WTC11 (cell line): ENCODE results near the gene SMG7. TPM values are rescaled to one million over a fixed set of nuclear protein-coding genes. Genes with fewer than 3 reads are reported as not detected.
"Not testable (repeated sequence)": the region's sequence is repeated elsewhere in the genome, so short reads cannot be mapped to it uniquely, and the experiment has no call there.

Source experiments
- ATAC-seq: fragments of 200-7000 bp; cut with Tn5 transposase; 2 replicates; pipeline ENCODE4 v1.10.0; 2021; ENCODE audit warnings: mild to moderate bottlenecking, moderate library complexity
- CTCF ChIA-PET: fragments of 300-600 bp; sonication (Branson Sonifier 250); formaldehyde crosslinking; loops from one replicate; lab custom pipeline; 2021; ENCODE audit warnings: antibody characterized with exemption; lab: Charles Lee
- POLR2A ChIA-PET: fragments of 350-600 bp; sonication (Branson Sonifier 250); formaldehyde crosslinking; loops from one replicate; lab custom pipeline; 2021; ENCODE audit warnings: antibody characterized with exemption; lab: Charles Lee
- DNase-seq: peaks from one replicate; pipeline ENCODE4 v3.0.0; 2021; ENCODE audit warnings: low spot score
- H3K27ac Mint-ChIP-seq: 2 replicates; pipeline ENCODE4 v1.8.0; 2021; ENCODE audit warnings: mixed read lengths
- H3K27me3 Mint-ChIP-seq: 2 replicates; pipeline ENCODE4 v1.8.0; 2021; ENCODE audit warnings: low read depth, mild to moderate bottlenecking, moderate library complexity, mixed read lengths
- H3K36me3 Mint-ChIP-seq: 2 replicates; pipeline ENCODE4 v1.8.0; 2021; ENCODE audit warnings: mixed read lengths
- H3K4me1 Mint-ChIP-seq: 2 replicates; pipeline ENCODE4 v1.8.0; 2022; ENCODE audit warnings: mixed read lengths
- H3K4me3 Mint-ChIP-seq: 2 replicates; pipeline ENCODE4 v1.8.0; 2021; ENCODE audit warnings: mild to moderate bottlenecking, moderate library complexity, mixed read lengths
- H3K9me3 Mint-ChIP-seq: 2 replicates; pipeline ENCODE4 v1.8.0; 2021; ENCODE audit warnings: mixed read lengths
- AFF4 ChIP-seq: sonication (generic); formaldehyde crosslinking; IDR thresholded peaks from 2 replicates; pipeline ENCODE4 v1.8.1; 2023; ENCODE audit warnings: mild to moderate bottlenecking, missing genetic modification reagents, borderline replicate concordance
- ATF1 ChIP-seq: sonication (generic); formaldehyde crosslinking; IDR thresholded peaks from 2 replicates; pipeline ENCODE4 v1.8.1; 2023; ENCODE audit warnings: mild to moderate bottlenecking, moderate library complexity, missing genetic modification reagents
- ATF6 ChIP-seq: sonication (generic); formaldehyde crosslinking; IDR thresholded peaks from 2 replicates; pipeline ENCODE4 v1.8.1; 2023; ENCODE audit warnings: mild to moderate bottlenecking, missing genetic modification reagents
- CREM ChIP-seq: sonication (generic); formaldehyde crosslinking; IDR thresholded peaks from 2 replicates; pipeline ENCODE4 v1.8.1; 2022; ENCODE audit warnings: mild to moderate bottlenecking, missing genetic modification reagents, moderate library complexity
- FOXP4 ChIP-seq: sonication (generic); formaldehyde crosslinking; IDR thresholded peaks from 2 replicates; pipeline ENCODE4 v1.8.0; 2022; ENCODE audit warnings: mild to moderate bottlenecking, missing genetic modification reagents
- GABPB1 ChIP-seq: sonication (generic); formaldehyde crosslinking; IDR thresholded peaks from 2 replicates; pipeline ENCODE4 v1.8.1; 2023; ENCODE audit warnings: mild to moderate bottlenecking, missing genetic modification reagents
- KAT7 ChIP-seq: sonication (generic); formaldehyde crosslinking; IDR thresholded peaks from 2 replicates; pipeline ENCODE4 v1.8.1; 2023; ENCODE audit warnings: missing genetic modification reagents, mild to moderate bottlenecking, borderline replicate concordance
- MXD4 ChIP-seq: fragments of 250-450 bp; sonication (Bioruptor Pico); IDR thresholded peaks from 2 replicates; pipeline ENCODE4 v1.8.0; 2021; ENCODE audit warnings: mild to moderate bottlenecking, moderate library complexity, borderline replicate concordance
- NFATC4 ChIP-seq: fragments of 250-450 bp; sonication (Bioruptor Pico); IDR thresholded peaks from 2 replicates; pipeline ENCODE4 v1.9.0; 2021; ENCODE audit warnings: mild to moderate bottlenecking
- NFE2L1 ChIP-seq: sonication (generic); formaldehyde crosslinking; IDR thresholded peaks from 2 replicates; pipeline ENCODE4 v1.8.1; 2023; ENCODE audit warnings: missing genetic modification reagents
- NFYB ChIP-seq: sonication (generic); formaldehyde crosslinking; conservative IDR thresholded peaks from 2 replicates; pipeline ENCODE4 v1.8.0; 2022; ENCODE audit warnings: low read depth, missing genetic modification reagents
- RORB ChIP-seq: fragments of 250-450 bp; sonication (Bioruptor Pico); IDR thresholded peaks from 2 replicates; pipeline ENCODE4 v1.9.0; 2021; ENCODE audit warnings: mild to moderate bottlenecking
- SMAD4 ChIP-seq: sonication (generic); formaldehyde crosslinking; IDR thresholded peaks from 2 replicates; pipeline ENCODE4 v1.8.0; 2022; ENCODE audit warnings: mild to moderate bottlenecking, missing genetic modification reagents
- SP1 ChIP-seq: sonication (generic); formaldehyde crosslinking; conservative IDR thresholded peaks from 2 replicates; pipeline ENCODE4 v1.8.1; 2022; ENCODE audit warnings: missing genetic modification reagents
- TEAD4 ChIP-seq: sonication (generic); formaldehyde crosslinking; IDR thresholded peaks from 2 replicates; pipeline ENCODE4 v1.8.0; 2022; ENCODE audit warnings: mild to moderate bottlenecking, missing genetic modification reagents
- TP53 ChIP-seq: sonication (generic); formaldehyde crosslinking; IDR thresholded peaks from 2 replicates; pipeline ENCODE4 v1.8.1; 2023; ENCODE audit warnings: mild to moderate bottlenecking, missing genetic modification reagents
- USF1 ChIP-seq: sonication (generic); formaldehyde crosslinking; IDR thresholded peaks from 2 replicates; pipeline ENCODE4 v1.8.0; 2022; ENCODE audit warnings: mild to moderate bottlenecking, missing genetic modification reagents
- ZBTB43 ChIP-seq: sonication (generic); formaldehyde crosslinking; IDR thresholded peaks from 2 replicates; pipeline ENCODE4 v1.8.1; 2023; ENCODE audit warnings: mild to moderate bottlenecking, missing genetic modification reagents
- ZNF219 ChIP-seq: sonication (generic); formaldehyde crosslinking; IDR thresholded peaks from 2 replicates; pipeline ENCODE4 v1.8.0; 2023; ENCODE audit warnings: missing genetic modification reagents, mild to moderate bottlenecking, borderline replicate concordance
- ZNF232 ChIP-seq: sonication (generic); formaldehyde crosslinking; IDR thresholded peaks from 2 replicates; pipeline ENCODE4 v1.8.0; 2022; ENCODE audit warnings: mild to moderate bottlenecking, missing genetic modification reagents
- ZNF671 ChIP-seq: fragments of 250-450 bp; sonication (Bioruptor Pico); IDR thresholded peaks from 2 replicates; pipeline ENCODE4 v1.8.0; 2021; ENCODE audit warnings: mild to moderate bottlenecking
- total RNA-seq: library from RNA; stranded (reverse); gene quantifications from 3 replicates; pipeline ENCODE4 v1.2.3, GENCODE V29; 2021

SMG7 gene
- total RNA-seq, 1 experiment from 2014 or later, result 57.8 TPM

GRCh38 chr1:183424691-183425090 is 47.6 kb upstream of the SMG7 start:
- DNase-seq (no peak), ATAC-seq (no peak)
- Mint-ChIP-seq H3K4me1 (peaks cover 2% of the 10 kb centered on the region), H3K36me3 (peaks cover 16% of the 10 kb centered on the region), H3K9me3 (peaks cover 30% of the 10 kb centered on the region), H3K27me3 (peaks cover 3% of the 10 kb centered on the region), H3K4me3 (no peak overlapping the region), H3K27ac (no peak overlapping the region)
- no peak for TF ChIP-seq NFATC4
- no peak for TF ChIP-seq SMAD4 (CRISPR knock-in tag)
- TF ChIP-seq AFF4 (CRISPR knock-in tag), result no peak
- no peak for TF ChIP-seq ATF6 (CRISPR knock-in tag)
- TF ChIP-seq RORB, result no peak
- no peak for TF ChIP-seq ZNF219 (CRISPR knock-in tag)
- no peak for TF ChIP-seq CREM
- no peak for TF ChIP-seq NFYB (CRISPR knock-in tag)
- TF ChIP-seq ZBTB43 (CRISPR knock-in tag), result no peak
- TF ChIP-seq ZNF232, result no peak
- TF ChIP-seq ATF1, result no peak
- no peak for TF ChIP-seq SP1 (CRISPR knock-in tag)
- TF ChIP-seq GABPB1, result no peak
- ChIA-PET POLR2A (no interaction called here), CTCF (no interaction called here)

GRCh38 chr1:183427591-183427990 is 44.7 kb upstream of the SMG7 start:
- H3K4me3 Mint-ChIP-seq, H3K4me1 Mint-ChIP-seq, DNase-seq, ATAC-seq, H3K27ac Mint-ChIP-seq, POLR2A ChIA-PET, H3K27me3 Mint-ChIP-seq, CTCF ChIA-PET: not testable (repeated sequence)
- peaks cover 35% of the 10 kb centered on the region for H3K9me3 Mint-ChIP-seq
- peaks cover 19% of the 10 kb centered on the region for H3K36me3 Mint-ChIP-seq

- peaks cover 8% of the 10 kb centered on the region for H3K36me3 Mint-ChIP-seq
- H3K27me3 Mint-ChIP-seq, result no peaks in the 10 kb centered on the region
- no peak overlapping the region for H3K27ac Mint-ChIP-seq
Measured at GRCh38 chr1:183431840-183432547, 40.3 kb upstream of the SMG7 start.

More at GRCh38 chr1:183431840-183432547, 40.3 kb upstream of the SMG7 start:
- peaks cover 18% of the 10 kb centered on the region for H3K4me1 Mint-ChIP-seq
- H3K4me3 Mint-ChIP-seq, result no peak overlapping the region
- DNase-seq (no peak), ATAC-seq (no peak)
- peaks cover 22% of the 10 kb centered on the region for H3K9me3 Mint-ChIP-seq
- ChIA-PET CTCF (no interaction called here), POLR2A (interaction anchor here (0.6 to 1.0 kb wide), 2 partner anchors 14 to 450 kb away, joined by 4 read pairs; partner anchors contain the start of gene NMNAT2)
- TF ChIP-seq TEAD4 (CRISPR knock-in tag) (no peak), MXD4 (CRISPR knock-in tag) (no peak), ZNF671 (CRISPR knock-in tag) (no peak), NFE2L1 (no peak), RORB (no peak), ATF1 (no peak), TP53 (no peak), CREM (no peak), FOXP4 (CRISPR knock-in tag) (no peak), USF1 (no peak), KAT7 (CRISPR knock-in tag) (no peak)
